ENCODE measurements around the gene CCND3. TPM values are rescaled to one million over a fixed set of nuclear protein-coding genes. Genes with fewer than 3 reads are reported as not detected.

Gene CCND3
- total RNA-seq, 2 experiments from 2014 or later = 1,152 to 1,165 TPM

GRCh38 chr6:41966214-41966920 is 24.8 kb upstream of the CCND3 start:
- peaks cover 3% of the 10 kb centered on the region for H3K9me3 Mint-ChIP-seq
- no peak for DNase-seq
- CTCF ChIA-PET = interaction anchor here (1.3 to 3.1 kb wide), 3 partner anchors 24 to 45 kb away, joined by 3 to 7 read pairs (median 3); partner anchors contain the start of genes BYSL, CCND3 and MED20
- H3K4me1 Mint-ChIP-seq (ENCODE audit: low read depth) = peaks cover 93% of the 10 kb centered on the region
- H3K36me3 Mint-ChIP-seq (ENCODE audit: low read depth) = peaks cover 9% of the 10 kb centered on the region
- H3K4me3 Mint-ChIP-seq = no peak overlapping the region
- intact Hi-C loops (cut with micrococcal nuclease) = no loop called here
- peak overlapping the region; percentile 98 for H3K27ac Mint-ChIP-seq
- H3K27me3 Mint-ChIP-seq (ENCODE audit: low read depth) = no peaks in the 10 kb centered on the region

DNA sequence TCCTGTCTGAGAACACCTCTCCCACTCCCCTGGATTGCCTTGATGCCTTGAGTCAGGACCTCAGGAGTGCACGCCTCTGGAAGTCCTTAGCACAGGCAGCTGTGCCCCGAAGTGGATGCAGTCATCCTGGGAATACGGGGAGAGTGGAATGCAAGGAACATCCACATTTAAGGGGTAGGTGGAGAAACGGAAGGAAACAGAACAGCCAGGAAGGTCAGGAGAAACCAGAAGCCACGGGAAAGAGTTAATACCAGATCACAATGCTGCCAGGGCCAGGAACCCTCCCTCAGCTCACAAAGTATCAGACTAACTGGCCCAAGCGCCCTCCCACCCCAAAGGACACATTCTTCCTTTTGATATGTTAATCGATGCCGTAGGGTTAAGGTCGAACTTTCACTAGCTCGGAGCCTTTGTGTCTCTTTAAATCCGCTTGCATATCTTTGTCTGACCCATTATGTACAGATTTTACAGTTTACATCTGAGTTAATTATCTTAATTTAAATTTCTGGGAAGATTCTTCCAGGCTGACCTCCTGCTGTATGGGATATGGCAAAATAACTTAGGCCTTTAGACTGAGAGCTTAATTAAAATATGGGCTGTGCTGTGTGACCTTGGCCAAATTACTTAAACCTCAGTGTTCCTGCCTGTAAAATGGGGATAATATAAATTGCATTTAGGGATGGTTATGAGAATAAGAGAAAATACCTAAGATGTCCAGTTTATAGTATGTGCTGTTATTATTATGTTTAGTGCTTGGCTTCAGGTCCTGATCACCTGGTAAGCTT is 24.0 kb upstream of the CCND3 start:
- Mint-ChIP-seq H3K36me3 (ENCODE audit: low read depth) (peaks cover 12% of the 10 kb centered on the region), H3K9me3 (peaks cover 3% of the 10 kb centered on the region)
- CTCF ChIA-PET = interaction anchor here (1.3 to 1.6 kb wide), 2 partner anchors 30 to 45 kb away, joined by 3 read pairs; partner anchors contain the start of genes BYSL and MED20

DNA sequence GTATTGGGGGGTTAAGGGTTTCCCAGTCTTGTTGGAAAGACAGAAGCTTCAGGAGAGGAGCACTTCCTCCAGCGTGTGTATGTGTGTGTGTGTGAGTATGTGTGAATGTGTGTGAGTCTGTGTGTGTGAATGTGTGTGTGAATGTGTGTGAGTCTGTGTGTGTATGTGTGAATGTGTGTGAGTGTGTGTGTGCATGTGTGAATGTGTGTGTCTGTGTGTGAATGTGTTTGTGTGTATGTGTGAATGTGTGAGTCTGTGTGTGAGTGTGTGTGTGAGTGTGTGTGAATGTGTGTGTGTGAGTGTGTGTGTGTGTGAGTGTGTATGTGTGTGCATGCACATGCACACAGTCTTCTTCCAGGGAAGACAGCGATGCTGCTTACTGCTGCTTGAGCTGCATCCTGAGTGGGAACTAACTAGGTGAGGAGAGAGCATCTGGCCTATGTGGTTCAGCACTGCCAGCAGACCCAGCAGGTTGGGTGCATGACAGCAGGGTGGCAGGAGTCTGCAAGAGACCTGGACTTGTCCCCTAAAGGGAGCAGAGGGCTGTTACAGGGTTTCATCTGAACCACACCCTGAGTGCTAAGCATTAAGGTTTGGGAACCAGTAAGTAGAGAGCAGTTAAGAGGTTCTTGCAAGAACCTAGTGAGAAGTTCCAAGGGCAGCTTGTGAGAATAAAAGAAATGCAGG is 22.7 kb upstream of the CCND3 start:
- CTCF ChIA-PET = interaction anchor here (1.0 to 5.8 kb wide), 10 partner anchors 9 to 80 kb away, joined by 3 to 35 read pairs (median 4); partner anchors contain the start of genes BYSL and MED20
- Mint-ChIP-seq H3K27ac (peak overlapping the region; percentile 98), H3K36me3 (ENCODE audit: low read depth) (peaks cover 13% of the 10 kb centered on the region), H3K4me3 (no peak overlapping the region), H3K4me1 (ENCODE audit: low read depth) (peaks cover 92% of the 10 kb centered on the region), H3K9me3 (peaks cover 3% of the 10 kb centered on the region), H3K27me3 (ENCODE audit: low read depth) (no peaks in the 10 kb centered on the region)
- DNase-seq = peak; percentile 69
- intact Hi-C loops (cut with micrococcal nuclease) = no loop called here

More for the DNA sequence above, 24.0 kb upstream of the CCND3 start:
- Mint-ChIP-seq H3K4me3 (no peak overlapping the region), H3K27ac (peak overlapping the region; percentile 98), H3K27me3 (ENCODE audit: low read depth) (no peaks in the 10 kb centered on the region), H3K4me1 (ENCODE audit: low read depth) (peaks cover 92% of the 10 kb centered on the region)
- DNase-seq = no peak
- intact Hi-C loops (cut with micrococcal nuclease) = no loop called here

DNA sequence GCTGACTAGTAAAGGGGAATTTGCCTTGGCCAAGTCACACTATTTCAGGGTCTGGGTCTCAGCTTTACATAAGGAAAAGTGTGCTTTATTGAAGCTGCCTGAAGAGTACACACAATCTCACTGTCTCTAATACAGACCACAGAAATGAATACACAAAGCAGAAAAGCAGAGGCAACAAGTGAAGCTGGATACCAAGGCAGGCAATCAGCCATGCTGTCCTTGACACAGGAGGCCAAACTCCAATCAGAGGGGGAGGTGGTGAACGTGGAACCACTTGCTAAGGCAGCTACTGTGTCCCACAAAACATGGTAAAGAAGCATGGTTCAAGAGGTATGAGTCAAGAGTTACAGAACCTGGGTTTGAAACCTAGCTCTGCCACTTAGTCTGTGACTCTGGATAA is 21.8 kb upstream of the CCND3 start:
- CTCF ChIA-PET = interaction anchor here (0.8 to 5.8 kb wide), 12 partner anchors 10 to 81 kb away, joined by 3 to 35 read pairs (median 4); no protein-coding TSS in a partner anchor
- H3K27ac Mint-ChIP-seq = peak overlapping the region; percentile 98
- intact Hi-C loops (cut with micrococcal nuclease) = loop anchor here (1.0 kb wide), 1 partner anchor 47 kb away; no protein-coding TSS in a partner anchor
- H3K27me3 Mint-ChIP-seq (ENCODE audit: low read depth) = no peaks in the 10 kb centered on the region
- H3K9me3 Mint-ChIP-seq = peaks cover 9% of the 10 kb centered on the region
- H3K4me3 Mint-ChIP-seq = no peak overlapping the region
- H3K4me1 Mint-ChIP-seq (ENCODE audit: low read depth) = peaks cover 91% of the 10 kb centered on the region
- peaks cover 21% of the 10 kb centered on the region for H3K36me3 Mint-ChIP-seq (ENCODE audit: low read depth)
- DNase-seq = peak; percentile 52

DNA sequence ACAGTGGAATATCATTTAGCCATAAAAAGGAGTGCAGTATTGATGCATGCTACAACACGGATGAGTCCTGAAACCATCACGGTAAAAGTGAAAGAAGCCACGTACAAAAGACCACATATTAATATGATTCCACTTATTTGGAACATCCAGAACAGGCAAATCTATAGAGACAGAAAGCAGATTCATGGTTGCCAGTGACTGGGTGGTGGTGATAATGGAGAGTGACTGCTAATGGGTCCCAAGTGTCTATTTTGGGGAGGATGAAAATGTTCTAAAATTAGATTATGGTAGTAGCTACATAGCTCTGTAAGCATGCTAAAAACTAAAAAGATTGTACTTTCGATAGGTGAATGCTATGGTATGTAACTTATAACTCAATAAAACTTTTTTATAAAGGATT is 18.4 kb upstream of the CCND3 start:
- H3K36me3 Mint-ChIP-seq (ENCODE audit: low read depth) = peaks cover 23% of the 10 kb centered on the region
- no peak overlapping the region for H3K4me3 Mint-ChIP-seq
- peak overlapping the region; percentile 98 for H3K27ac Mint-ChIP-seq
- intact Hi-C loops (cut with micrococcal nuclease) = no loop called here
- no peaks in the 10 kb centered on the region for H3K27me3 Mint-ChIP-seq (ENCODE audit: low read depth)
- CTCF ChIA-PET = interaction anchor here (1.3 to 5.8 kb wide), 2 partner anchors 16 to 84 kb away, joined by 3 to 35 read pairs; no protein-coding TSS in a partner anchor
- H3K9me3 Mint-ChIP-seq = peaks cover 9% of the 10 kb centered on the region
- DNase-seq = no peak
- peaks cover 87% of the 10 kb centered on the region for H3K4me1 Mint-ChIP-seq (ENCODE audit: low read depth)

DNA sequence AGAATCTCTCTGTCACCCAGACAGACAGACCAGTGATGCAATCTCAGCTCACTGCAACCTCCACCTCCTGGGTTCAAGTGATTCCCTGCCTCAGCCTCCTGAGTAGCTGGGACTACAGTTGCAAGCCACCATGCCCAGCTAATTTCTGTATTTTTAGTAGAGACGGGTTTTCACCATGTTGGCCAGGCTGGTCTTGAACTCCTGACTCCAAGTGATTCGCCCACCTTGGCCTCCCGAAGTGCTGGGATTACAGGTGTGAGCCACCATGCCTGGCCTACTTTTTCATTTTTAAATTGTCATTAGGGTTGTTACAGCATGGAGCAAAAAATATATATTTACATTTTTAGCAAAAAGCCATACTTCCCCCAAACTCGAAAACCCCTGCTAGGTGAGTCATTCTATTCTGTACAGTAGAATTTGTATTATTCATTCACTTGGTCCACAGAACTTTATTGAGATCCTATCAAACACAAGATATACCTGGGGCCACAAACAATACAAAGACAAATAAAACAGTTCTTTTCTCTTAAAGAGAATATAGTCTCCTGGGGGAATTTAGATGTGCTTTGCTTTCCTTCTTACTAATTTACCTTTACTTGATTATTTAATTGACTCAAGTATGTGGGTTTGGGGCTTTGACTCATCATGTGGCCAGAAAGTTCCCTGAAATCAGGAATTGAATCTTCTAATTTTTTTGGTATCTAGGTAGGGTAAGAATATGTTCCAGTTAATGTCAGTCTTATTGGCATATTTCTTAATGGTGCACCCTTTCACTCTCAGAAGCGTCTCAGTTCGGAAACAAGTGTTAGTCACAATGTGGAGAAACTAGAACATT is 16.6 kb upstream of the CCND3 start:
- CTCF ChIA-PET = interaction anchor here (0.7 to 5.8 kb wide), 4 partner anchors 10 to 86 kb away, joined by 3 to 35 read pairs (median 3); no protein-coding TSS in a partner anchor
- Mint-ChIP-seq H3K27ac (peak overlapping the region; percentile 98), H3K4me3 (peak overlapping the region; percentile 32), H3K36me3 (ENCODE audit: low read depth) (peaks cover 21% of the 10 kb centered on the region), H3K27me3 (ENCODE audit: low read depth) (no peaks in the 10 kb centered on the region), H3K9me3 (peaks cover 11% of the 10 kb centered on the region), H3K4me1 (ENCODE audit: low read depth) (peaks cover 83% of the 10 kb centered on the region)
- DNase-seq = peak; percentile 76
- intact Hi-C loops (cut with micrococcal nuclease) = loop anchor here (1.0 to 10.0 kb wide), 10 partner anchors 12 to 437 kb away; partner anchors contain the start of genes BYSL and MED20

GRCh38 chr6:41957117-41957516 is 15.5 kb upstream of the CCND3 start:
- CTCF ChIA-PET = interaction anchor here (0.9 kb wide), 1 partner anchor 13 kb away, joined by 3 read pairs; no protein-coding TSS in a partner anchor
- Mint-ChIP-seq H3K4me3 (no peak overlapping the region), H3K36me3 (ENCODE audit: low read depth) (peaks cover 18% of the 10 kb centered on the region), H3K27ac (peak overlapping the region; percentile 98), H3K27me3 (ENCODE audit: low read depth) (no peaks in the 10 kb centered on the region), H3K4me1 (ENCODE audit: low read depth) (peaks cover 83% of the 10 kb centered on the region), H3K9me3 (peaks cover 9% of the 10 kb centered on the region)
- intact Hi-C loops (cut with micrococcal nuclease) = loop anchor here (10.0 kb wide), 1 partner anchor 438 kb away; no protein-coding TSS in a partner anchor
- DNase-seq = no peak

DNA sequence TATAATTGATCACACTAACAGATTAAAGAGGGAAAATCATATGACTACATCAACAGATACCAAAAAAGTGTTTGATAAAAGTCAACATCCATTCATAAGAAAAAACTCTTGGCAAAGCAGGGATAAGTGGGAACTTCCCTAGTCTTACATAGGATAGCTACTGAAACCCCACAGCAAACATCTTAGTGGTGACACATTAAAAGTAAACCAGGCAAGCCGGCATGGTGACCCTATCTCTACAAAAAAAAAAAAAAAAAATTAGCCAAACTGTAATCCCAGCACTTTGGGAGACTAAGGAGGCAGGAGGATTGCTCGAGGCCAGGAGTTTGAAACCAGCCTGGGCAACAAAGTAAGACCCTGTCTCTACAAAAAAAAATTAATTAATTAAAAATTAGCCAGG is 13.8 kb upstream of the CCND3 start:
- CTCF ChIA-PET = interaction anchor here (0.6 to 1.6 kb wide), 3 partner anchors 9 to 221 kb away, joined by 3 to 5 read pairs (median 4); no protein-coding TSS in a partner anchor

GRCh38 chr6:41954668-41955067 is 13.1 kb upstream of the CCND3 start:
- peak overlapping the region; percentile 98 for H3K27ac Mint-ChIP-seq
- no peaks in the 10 kb centered on the region for H3K27me3 Mint-ChIP-seq (ENCODE audit: low read depth)
- H3K4me3 Mint-ChIP-seq = no peak overlapping the region
- intact Hi-C loops (cut with micrococcal nuclease) = loop anchor here (10.0 kb wide), 1 partner anchor 440 kb away; no protein-coding TSS in a partner anchor
- H3K36me3 Mint-ChIP-seq (ENCODE audit: low read depth) = peaks cover 10% of the 10 kb centered on the region
- CTCF ChIA-PET = interaction anchor here (1.2 to 1.6 kb wide), 2 partner anchors 10 to 11 kb away, joined by 4 to 5 read pairs; no protein-coding TSS in a partner anchor
- H3K4me1 Mint-ChIP-seq (ENCODE audit: low read depth) = peaks cover 71% of the 10 kb centered on the region
- DNase-seq = no peak
- peaks cover 9% of the 10 kb centered on the region for H3K9me3 Mint-ChIP-seq

More for the DNA sequence above, 13.8 kb upstream of the CCND3 start:
- peaks cover 11% of the 10 kb centered on the region for H3K36me3 Mint-ChIP-seq (ENCODE audit: low read depth)
- H3K27me3 Mint-ChIP-seq (ENCODE audit: low read depth) = no peaks in the 10 kb centered on the region
- H3K4me1 Mint-ChIP-seq (ENCODE audit: low read depth) = peaks cover 73% of the 10 kb centered on the region
- H3K4me3 Mint-ChIP-seq = no peak overlapping the region
- intact Hi-C loops (cut with micrococcal nuclease) = loop anchor here (10.0 kb wide), 1 partner anchor 439 kb away; no protein-coding TSS in a partner anchor
- peak overlapping the region; percentile 98 for H3K27ac Mint-ChIP-seq
- peaks cover 9% of the 10 kb centered on the region for H3K9me3 Mint-ChIP-seq
- no peak for DNase-seq

DNA sequence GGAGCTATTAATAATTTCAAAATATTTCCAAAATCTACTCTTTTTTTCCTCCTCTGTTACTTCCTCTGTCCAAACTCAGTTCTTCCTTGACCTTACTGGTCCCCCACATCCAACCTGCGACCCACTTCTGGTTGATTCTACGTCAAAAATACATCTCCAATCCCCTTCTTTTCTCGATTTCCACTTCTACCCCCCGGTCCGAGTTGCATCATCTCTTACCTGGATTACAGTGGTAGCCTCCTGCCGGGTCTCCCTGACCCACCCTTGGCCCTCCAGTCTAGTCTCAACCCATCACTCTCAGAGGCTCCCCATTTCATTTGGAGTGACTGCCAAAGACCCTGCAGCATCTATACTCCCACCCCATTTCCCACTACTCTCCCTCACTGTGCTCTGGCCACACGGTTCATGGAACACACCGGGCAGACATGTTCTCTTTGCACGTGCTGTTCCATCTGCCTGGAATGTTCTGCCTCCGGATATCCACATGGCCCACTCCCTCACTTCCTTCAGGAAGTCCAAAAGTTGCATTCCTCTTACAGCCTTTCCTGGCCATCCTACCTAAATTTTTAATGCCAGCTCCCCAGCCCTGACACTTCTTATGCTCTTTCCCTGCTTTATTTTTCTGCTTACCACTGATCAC is 6.1 kb upstream of the CCND3 start:
- intact Hi-C loops (cut with micrococcal nuclease) = no loop called here
- CTCF ChIA-PET = interaction anchor here (1.1 to 1.5 kb wide), 3 partner anchors 16 to 96 kb away, joined by 3 to 4 read pairs (median 4); no protein-coding TSS in a partner anchor
- H3K27me3 Mint-ChIP-seq (ENCODE audit: low read depth) = no peaks in the 10 kb centered on the region
- peak overlapping the region; percentile 68 for H3K27ac Mint-ChIP-seq
- peaks cover 62% of the 10 kb centered on the region for H3K4me1 Mint-ChIP-seq (ENCODE audit: low read depth)
- no peak for DNase-seq
- no peaks in the 10 kb centered on the region for H3K9me3 Mint-ChIP-seq
- H3K36me3 Mint-ChIP-seq (ENCODE audit: low read depth) = peaks cover 4% of the 10 kb centered on the region
- H3K4me3 Mint-ChIP-seq = no peak overlapping the region
